HG03064 (cell line): ENCODE measurements around the gene AKR1C2.

Experiments
- ATAC-seq: cut with Tn5 transposase; IDR thresholded peaks from one replicate; pipeline ENCODE4 v1.9.1; 2021; ENCODE audit warnings: low read depth; ENCODE audit not compliant: unreplicated experiment

Gene AKR1C2

DNA sequence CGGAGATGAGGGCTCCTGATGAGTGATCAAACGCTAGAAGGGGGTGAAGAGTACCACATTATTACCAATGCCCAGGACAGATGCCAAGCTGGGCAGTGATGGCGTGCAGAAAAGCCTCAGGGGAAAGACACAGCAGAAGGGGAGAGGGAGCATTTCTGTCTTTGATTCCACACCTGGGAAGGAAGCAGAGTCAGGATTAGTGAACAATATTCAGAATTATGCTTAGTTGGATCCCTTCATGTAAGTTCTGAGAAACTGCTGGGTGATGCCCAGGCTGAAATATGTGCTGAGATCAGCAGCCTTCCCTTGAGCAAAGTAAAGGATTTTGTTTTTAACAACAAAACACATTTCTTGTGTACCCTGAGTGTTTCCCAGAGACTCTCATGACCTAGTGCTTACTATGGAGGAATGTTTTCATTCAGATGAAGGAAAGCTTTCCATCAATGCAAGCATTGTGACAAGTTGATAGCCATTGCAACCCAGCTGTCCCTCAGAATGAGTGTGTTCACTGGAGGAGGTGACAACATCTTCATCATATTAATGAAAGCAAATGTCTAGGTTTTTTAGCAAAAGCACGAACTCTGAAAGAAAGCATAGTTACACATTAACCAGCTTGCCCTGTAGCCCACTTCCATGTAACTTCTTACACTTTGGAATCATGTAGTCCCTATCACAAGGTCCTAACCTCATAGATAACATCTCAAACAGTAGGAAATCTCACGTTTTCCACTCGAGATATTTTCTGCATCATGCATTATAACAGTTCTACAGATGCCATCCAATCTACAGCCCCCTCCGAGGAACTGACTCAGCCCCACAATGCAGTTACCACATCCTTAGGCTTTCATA is 64.2 kb downstream of the AKR1C2 start:
- no peak for ATAC-seq
